ENCODE results near the gene ADAT1.

The ADAT1 gene

DNA sequence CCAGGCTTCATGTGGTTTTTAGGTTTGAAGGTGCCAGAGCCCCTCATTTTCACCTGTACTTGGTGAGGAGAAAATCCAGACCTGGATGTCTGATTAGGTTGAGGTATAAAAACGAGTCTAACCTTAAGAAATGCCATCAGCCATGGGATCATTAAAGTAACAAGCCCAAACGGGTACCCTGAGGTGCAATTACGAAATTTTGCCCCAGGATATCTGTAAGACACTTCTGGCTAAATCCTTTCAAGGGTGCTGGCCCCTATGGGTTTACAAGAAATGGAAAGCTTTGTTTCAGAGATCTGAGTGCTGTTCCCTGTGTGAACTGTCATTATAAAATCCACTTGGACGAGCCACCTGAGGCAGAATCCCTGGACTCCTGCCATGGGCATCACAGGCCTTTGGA, 19.8 kb downstream of the ADAT1 start:
- Histone ChIP-seq H2BK5ac (ENCODE audit: low read length) (no peak overlapping the region), H3K9me3 (replicated peaks in 1 of 2; ENCODE audit: control insufficient read depth in 2 of 2, insufficient read depth in 1 of 2, low read depth in 1 of 2, low read length in 2 of 2) (peaks cover 10% of the 10 kb centered on the region in 2 donors), H3K36me3 (replicated peaks in 1 of 2; ENCODE audit: control insufficient read depth in 2 of 2, insufficient read depth in 2 of 2, low read length in 2 of 2) (peaks cover 35 to 87% of the 10 kb centered on the region in 2 donors), H3K14ac (ENCODE audit: low read length) (no peak overlapping the region), H2BK120ac (ENCODE audit: low read depth, low read length) (no peak overlapping the region), H2BK15ac (ENCODE audit: low read length) (no peak overlapping the region), H3K18ac (ENCODE audit: low read length) (no peak overlapping the region), H2AFZ (ENCODE audit: low read length) (no peak overlapping the region), H2AK5ac (ENCODE audit: low read depth, low read length) (no peak overlapping the region), H3K23ac (ENCODE audit: low read depth, low read length, poor library complexity) (no peak overlapping the region), H3K9ac (ENCODE audit: low read depth, low read length, poor library complexity) (no peak overlapping the region), H3K4me1 (ENCODE audit: control insufficient read depth in 2 of 2, insufficient read depth in 1 of 2, low read depth in 1 of 2, low read length in 2 of 2) (no peaks in the 10 kb centered on the region), H4K91ac (ENCODE audit: low read depth, low read length, poor library complexity) (no peak overlapping the region), H4K8ac (ENCODE audit: low read depth, low read length) (no peak overlapping the region), H3K4me2 (ENCODE audit: insufficient read depth, low read length, poor library complexity, severe bottlenecking) (no peak overlapping the region), H2BK12ac (ENCODE audit: low read length) (no peak overlapping the region), H3K27me3 (ENCODE audit: control insufficient read depth in 3 of 3, insufficient read depth in 3 of 3, low read depth in 1 of 3, low read length in 3 of 3) (no peaks in the 10 kb centered on the region), H3K79me1 (ENCODE audit: low read depth, low read length) (no peaks in the 10 kb centered on the region), H3K4ac (ENCODE audit: low read length) (no peak overlapping the region), H3K4me3 (ENCODE audit: low read length in 2 of 2) (no peak overlapping the region), H3K27ac (replicated peaks; ENCODE audit: low read length) (no peak overlapping the region)
- WGBS, 2 donors (ENCODE audit: extremely low coverage in 2 of 2, insufficient read length in 2 of 2, insufficient replicate concordance in 1 of 2) = no CpG with 5 or more reads among the region's 4 CpGs
- DNase-seq (ENCODE audit: low spot score) = no peak

DNA sequence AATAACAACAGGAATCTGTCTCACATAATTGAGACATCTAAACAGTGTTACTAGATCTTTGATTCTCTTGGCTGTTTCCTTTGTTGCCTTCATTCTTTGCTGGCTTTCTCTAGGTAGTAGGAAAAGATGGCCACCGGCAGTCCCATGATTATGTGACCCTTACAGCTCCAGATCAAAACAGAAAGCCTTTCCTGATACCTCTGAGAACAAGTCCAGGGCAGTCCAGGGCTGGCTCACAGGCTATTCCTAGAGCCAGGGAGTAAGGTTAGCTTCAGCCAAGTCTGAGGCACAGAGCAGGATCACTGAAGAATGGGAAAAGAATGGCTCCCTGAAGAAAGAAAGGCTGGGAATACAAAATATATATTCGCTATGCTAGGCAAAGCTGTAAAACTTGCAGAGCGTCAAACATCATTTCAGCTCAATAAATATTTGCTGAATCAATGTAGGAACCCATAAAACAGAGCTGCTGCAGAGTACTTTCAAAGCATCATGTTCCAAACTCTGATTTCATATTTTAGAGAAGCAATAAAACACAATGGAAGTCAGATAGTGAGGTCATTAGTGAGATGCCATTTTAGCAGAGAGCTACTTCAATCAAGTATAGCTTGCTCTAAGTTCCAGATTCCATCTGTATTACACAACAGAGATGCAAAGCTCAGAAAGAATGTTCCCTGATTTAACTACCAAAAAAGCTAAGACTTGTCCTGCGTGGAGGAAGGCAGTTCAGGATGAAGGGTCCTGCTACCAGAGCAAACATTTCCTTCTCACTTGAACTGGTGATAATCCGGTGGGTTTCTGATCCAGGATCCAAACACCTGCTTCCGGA, 23.4 kb downstream of the ADAT1 start:
- Histone ChIP-seq H3K36me3 (replicated peaks in 1 of 2; ENCODE audit: control insufficient read depth in 2 of 2, insufficient read depth in 2 of 2, low read length in 2 of 2) (peaks cover 29 to 76% of the 10 kb centered on the region in 2 donors), H3K27me3 (ENCODE audit: control insufficient read depth in 3 of 3, insufficient read depth in 3 of 3, low read depth in 1 of 3, low read length in 3 of 3) (no peaks in the 10 kb centered on the region), H3K14ac (ENCODE audit: low read length) (no peak overlapping the region), H4K8ac (ENCODE audit: low read depth, low read length) (no peak overlapping the region), H2BK15ac (ENCODE audit: low read length) (no peak overlapping the region), H4K91ac (ENCODE audit: low read depth, low read length, poor library complexity) (no peak overlapping the region), H3K4me2 (ENCODE audit: insufficient read depth, low read length, poor library complexity, severe bottlenecking) (no peak overlapping the region), H2AK5ac (ENCODE audit: low read depth, low read length) (no peak overlapping the region), H3K4ac (ENCODE audit: low read length) (no peak overlapping the region), H3K4me1 (ENCODE audit: control insufficient read depth in 2 of 2, insufficient read depth in 1 of 2, low read depth in 1 of 2, low read length in 2 of 2) (no peaks in the 10 kb centered on the region), H2BK12ac (ENCODE audit: low read length) (no peak overlapping the region), H2BK5ac (ENCODE audit: low read length) (no peak overlapping the region), H3K4me3 (ENCODE audit: low read length in 2 of 2) (no peak overlapping the region), H3K23ac (ENCODE audit: low read depth, low read length, poor library complexity) (no peak overlapping the region), H3K27ac (replicated peaks; ENCODE audit: low read length) (no peak overlapping the region), H2AFZ (ENCODE audit: low read length) (no peak overlapping the region), H3K9me3 (replicated peaks in 1 of 2; ENCODE audit: control insufficient read depth in 2 of 2, insufficient read depth in 1 of 2, low read depth in 1 of 2, low read length in 2 of 2) (peaks cover 10 to 12% of the 10 kb centered on the region in 2 donors), H3K79me1 (ENCODE audit: low read depth, low read length) (no peaks in the 10 kb centered on the region), H2BK120ac (ENCODE audit: low read depth, low read length) (no peak overlapping the region), H3K9ac (ENCODE audit: low read depth, low read length, poor library complexity) (no peak overlapping the region), H3K18ac (ENCODE audit: low read length) (no peak overlapping the region)
- WGBS, 2 donors (ENCODE audit: extremely low coverage in 2 of 2, insufficient read length in 2 of 2, insufficient replicate concordance in 1 of 2) = no CpG with 5 or more reads among the region's 6 CpGs
- no peak for DNase-seq (ENCODE audit: low spot score)

DNA sequence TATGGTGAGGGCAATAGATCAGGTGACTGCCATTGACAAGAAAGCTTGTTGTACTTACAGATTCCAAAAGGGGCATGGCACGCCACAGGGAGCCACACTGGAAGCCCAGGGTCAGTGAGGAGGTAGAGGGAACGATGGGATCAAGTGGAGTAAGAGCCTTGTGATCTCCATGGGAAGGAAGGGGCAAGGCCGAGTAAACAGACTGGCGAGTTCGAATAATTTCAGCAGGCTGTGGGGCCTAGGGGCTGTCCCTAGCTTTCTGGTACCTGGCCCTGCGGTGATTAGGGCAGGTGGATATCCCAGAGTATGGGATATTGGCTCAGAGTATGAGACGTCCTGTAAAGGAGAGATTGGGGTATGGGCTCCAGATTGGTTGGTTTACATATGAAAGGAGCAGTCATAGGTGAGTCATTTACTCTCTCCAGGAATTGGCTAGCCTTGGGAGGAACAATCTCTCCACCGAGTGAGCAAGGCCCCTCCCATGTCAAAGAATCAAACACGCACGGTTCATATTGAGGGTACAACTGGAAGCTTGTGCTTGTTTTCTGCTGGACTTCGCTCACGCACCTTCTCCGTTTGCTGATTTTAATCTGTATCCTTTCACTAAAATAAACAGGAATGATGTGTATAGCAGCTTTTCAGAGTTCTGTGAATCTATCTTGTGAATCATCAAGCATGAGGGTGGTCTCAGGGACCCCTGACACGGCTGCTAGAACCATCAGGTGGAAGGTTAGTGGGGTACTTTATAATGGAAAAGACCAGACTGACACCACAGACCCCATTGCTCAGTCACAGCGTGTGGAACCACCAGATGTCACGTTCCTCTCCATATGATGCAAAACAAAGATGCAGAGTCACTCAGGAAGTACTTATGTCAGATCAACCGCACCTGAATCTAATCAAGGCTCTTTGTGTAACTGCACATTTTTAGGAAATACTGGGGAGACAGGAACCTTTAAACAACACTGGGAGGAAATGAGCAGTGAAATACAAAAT, 29.0 kb downstream of the ADAT1 start:
- H3K14ac ChIP-seq (ENCODE audit: low read length) = no peak overlapping the region
- no peak overlapping the region for H2AK5ac ChIP-seq (ENCODE audit: low read depth, low read length)
- no peak overlapping the region for H2BK5ac ChIP-seq (ENCODE audit: low read length)
- no peak overlapping the region for H4K8ac ChIP-seq (ENCODE audit: low read depth, low read length)
- H3K4me2 ChIP-seq (ENCODE audit: insufficient read depth, low read length, poor library complexity, severe bottlenecking) = no peak overlapping the region
- H2BK15ac ChIP-seq (ENCODE audit: low read length) = no peak overlapping the region
- no peak overlapping the region for H2BK120ac ChIP-seq (ENCODE audit: low read depth, low read length)
- no peak overlapping the region for H3K23ac ChIP-seq (ENCODE audit: low read depth, low read length, poor library complexity)
- H3K27me3 ChIP-seq (ENCODE audit: control insufficient read depth in 3 of 3, insufficient read depth in 3 of 3, low read depth in 1 of 3, low read length in 3 of 3) = no peaks in the 10 kb centered on the region
- no peak overlapping the region for H3K4ac ChIP-seq (ENCODE audit: low read length)
- no peak overlapping the region for H2BK12ac ChIP-seq (ENCODE audit: low read length)
- peak overlapping the region; percentile 11 for H3K27ac ChIP-seq (replicated peaks; ENCODE audit: low read length)
- no CpG with 5 or more reads among the region's 17 CpGs for WGBS, 2 donors (ENCODE audit: extremely low coverage in 2 of 2, insufficient read length in 2 of 2, insufficient replicate concordance in 1 of 2)
- no peaks in the 10 kb centered on the region for H3K79me1 ChIP-seq (ENCODE audit: low read depth, low read length)
- H3K9ac ChIP-seq (ENCODE audit: low read depth, low read length, poor library complexity) = no peak overlapping the region
- no peak overlapping the region for H3K18ac ChIP-seq (ENCODE audit: low read length)
- H3K4me1 ChIP-seq (ENCODE audit: control insufficient read depth in 2 of 2, insufficient read depth in 1 of 2, low read depth in 1 of 2, low read length in 2 of 2) = peaks cover 0 to 13% of the 10 kb centered on the region in 2 donors
- peaks cover 7 to 48% of the 10 kb centered on the region in 2 donors for H3K36me3 ChIP-seq (replicated peaks in 1 of 2; ENCODE audit: control insufficient read depth in 2 of 2, insufficient read depth in 2 of 2, low read length in 2 of 2)
- no peak overlapping the region for H2AFZ ChIP-seq (ENCODE audit: low read length)
- H4K91ac ChIP-seq (ENCODE audit: low read depth, low read length, poor library complexity) = no peak overlapping the region
- H3K9me3 ChIP-seq (replicated peaks in 1 of 2; ENCODE audit: control insufficient read depth in 2 of 2, insufficient read depth in 1 of 2, low read depth in 1 of 2, low read length in 2 of 2) = peaks cover 0 to 2% of the 10 kb centered on the region in 2 donors
- no peak overlapping the region for H3K4me3 ChIP-seq (ENCODE audit: low read length in 2 of 2)
- no peak for DNase-seq (ENCODE audit: low spot score)

DNA sequence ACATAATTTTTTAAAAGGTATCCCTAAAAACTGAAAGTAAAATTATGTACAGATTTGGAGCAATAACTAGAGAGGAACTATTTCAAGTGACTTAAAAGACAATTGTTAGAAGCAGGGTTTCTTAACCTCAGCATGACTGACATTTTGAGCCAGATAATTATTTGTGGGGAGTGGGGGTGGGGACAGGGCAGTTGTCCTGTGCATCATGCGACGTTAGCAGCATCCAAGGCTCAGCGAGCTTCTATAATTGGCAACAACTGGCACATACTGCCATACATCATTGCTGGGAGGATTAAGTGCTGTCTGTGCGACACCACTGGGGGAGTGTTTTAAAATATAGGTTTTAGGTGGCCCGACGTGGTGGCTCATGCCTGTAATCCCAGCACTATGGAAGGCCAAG, 29.8 kb downstream of the ADAT1 start:
- Histone ChIP-seq H4K91ac (ENCODE audit: low read depth, low read length, poor library complexity) (no peak overlapping the region), H3K18ac (ENCODE audit: low read length) (no peak overlapping the region), H3K4ac (ENCODE audit: low read length) (no peak overlapping the region), H3K9ac (ENCODE audit: low read depth, low read length, poor library complexity) (no peak overlapping the region), H2AFZ (ENCODE audit: low read length) (no peak overlapping the region), H3K27ac (replicated peaks; ENCODE audit: low read length) (no peak overlapping the region), H3K27me3 (ENCODE audit: control insufficient read depth in 3 of 3, insufficient read depth in 3 of 3, low read depth in 1 of 3, low read length in 3 of 3) (no peaks in the 10 kb centered on the region), H4K8ac (ENCODE audit: low read depth, low read length) (no peak overlapping the region), H2BK15ac (ENCODE audit: low read length) (no peak overlapping the region), H3K4me2 (ENCODE audit: insufficient read depth, low read length, poor library complexity, severe bottlenecking) (no peak overlapping the region), H3K9me3 (replicated peaks in 1 of 2; ENCODE audit: control insufficient read depth in 2 of 2, insufficient read depth in 1 of 2, low read depth in 1 of 2, low read length in 2 of 2) (peaks cover 0 to 2% of the 10 kb centered on the region in 2 donors), H3K14ac (ENCODE audit: low read length) (no peak overlapping the region), H3K36me3 (replicated peaks in 1 of 2; ENCODE audit: control insufficient read depth in 2 of 2, insufficient read depth in 2 of 2, low read length in 2 of 2) (peaks cover 7 to 49% of the 10 kb centered on the region in 2 donors), H3K23ac (ENCODE audit: low read depth, low read length, poor library complexity) (no peak overlapping the region), H2BK12ac (ENCODE audit: low read length) (no peak overlapping the region), H3K79me1 (ENCODE audit: low read depth, low read length) (no peaks in the 10 kb centered on the region), H2BK120ac (ENCODE audit: low read depth, low read length) (no peak overlapping the region), H2BK5ac (ENCODE audit: low read length) (no peak overlapping the region), H3K4me1 (ENCODE audit: control insufficient read depth in 2 of 2, insufficient read depth in 1 of 2, low read depth in 1 of 2, low read length in 2 of 2) (peaks cover 0 to 18% of the 10 kb centered on the region in 2 donors), H2AK5ac (ENCODE audit: low read depth, low read length) (no peak overlapping the region), H3K4me3 (ENCODE audit: low read length in 2 of 2) (no peak overlapping the region)
- no CpG with 5 or more reads among the region's 6 CpGs for WGBS, 2 donors (ENCODE audit: extremely low coverage in 2 of 2, insufficient read length in 2 of 2, insufficient replicate concordance in 1 of 2)
- no peak for DNase-seq (ENCODE audit: low spot score)
